NCI-H748 treated with DMSO at 0.1 percent for 48 hours (cell line): ENCODE results near the gene PDE8A.
"Not testable (repeated sequence)": the region's sequence is repeated elsewhere in the genome, so short reads cannot be mapped to it uniquely, and the experiment has no call there.

Experiments used
- DNase-seq: peaks from one replicate; lab custom pipeline; 2025; lab: John Stamatoyannopoulos, UW

The PDE8A gene

DNA sequence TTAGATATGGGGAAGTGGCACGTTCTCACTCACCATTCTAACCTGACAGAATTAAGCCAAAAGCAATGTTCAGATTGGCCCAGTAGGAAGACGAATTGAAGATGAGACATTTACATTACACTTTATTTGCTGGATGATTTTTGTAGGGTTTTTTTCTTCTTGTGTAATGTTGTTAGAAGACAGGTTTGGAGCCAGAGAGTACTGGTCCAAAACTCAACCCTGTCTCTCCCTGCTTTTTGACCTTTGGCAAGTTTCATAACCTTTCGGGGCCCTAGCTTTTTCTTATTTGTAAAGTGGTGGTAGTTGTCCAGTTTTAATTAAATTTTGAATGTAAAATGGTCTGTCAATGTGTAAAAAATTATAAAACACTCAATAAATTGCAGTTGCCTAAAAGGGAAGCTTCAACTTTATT lies 29.5 kb downstream of the PDE8A start:
- no peak for DNase-seq

DNA sequence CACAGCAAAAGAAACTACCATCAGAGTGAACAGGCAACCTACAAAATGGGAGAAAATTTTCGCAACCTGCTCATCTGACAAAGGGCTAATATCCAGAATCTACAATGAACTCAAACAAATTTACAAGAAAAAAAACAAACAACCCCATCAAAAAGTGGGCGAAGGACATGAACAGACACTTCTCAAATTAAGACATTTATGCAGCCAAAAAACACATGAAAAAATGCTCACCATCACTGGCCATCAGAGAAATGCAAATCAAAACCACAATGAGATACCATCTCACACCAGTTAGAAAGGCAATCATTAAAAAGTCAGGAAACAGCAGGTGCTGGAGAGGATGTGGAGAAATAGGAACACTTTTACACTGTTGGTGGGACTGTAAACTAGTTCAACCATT lies 30.1 kb downstream of the PDE8A start:
- not testable (repeated sequence) for DNase-seq

DNA sequence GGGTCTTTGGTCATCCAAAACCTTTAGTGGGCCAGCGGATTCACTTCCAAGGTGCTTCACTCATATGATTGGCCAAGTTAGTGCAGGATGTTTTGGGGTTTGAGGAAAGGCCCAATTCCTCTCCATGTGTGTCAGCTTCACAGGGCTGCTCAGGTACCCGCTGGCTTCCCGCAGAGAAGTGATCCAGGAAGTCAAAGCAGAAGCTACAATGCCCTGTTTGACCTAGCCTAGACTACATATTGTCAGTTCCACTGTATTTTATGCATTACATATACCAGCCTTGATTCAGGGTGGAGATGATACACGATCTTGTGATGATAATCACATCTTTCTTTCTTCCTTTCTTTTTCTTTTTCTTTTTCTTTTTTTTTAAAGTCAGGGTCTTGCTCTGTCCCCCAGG lies 32.1 kb downstream of the PDE8A start:
- DNase-seq = no peak

DNA sequence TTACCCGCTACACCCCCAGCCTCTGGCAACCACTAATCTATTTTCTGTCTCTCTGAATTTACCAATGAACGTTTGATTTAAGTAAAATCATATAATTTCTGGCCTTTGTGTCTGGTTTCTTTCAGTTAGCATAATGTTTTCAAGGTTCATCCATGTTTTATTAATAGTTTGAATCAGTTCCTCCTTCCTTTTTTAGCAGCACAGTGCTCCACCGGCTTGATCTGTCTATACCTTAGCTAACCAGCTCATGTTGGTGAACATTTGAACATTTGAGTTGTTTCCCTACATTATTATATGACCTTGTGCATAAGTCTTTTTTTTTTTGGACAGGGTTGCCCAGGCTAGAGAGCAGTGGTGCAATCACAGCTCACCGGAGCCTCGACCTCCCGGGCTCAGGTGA lies 33.3 kb downstream of the PDE8A start:
- no peak for DNase-seq

DNA sequence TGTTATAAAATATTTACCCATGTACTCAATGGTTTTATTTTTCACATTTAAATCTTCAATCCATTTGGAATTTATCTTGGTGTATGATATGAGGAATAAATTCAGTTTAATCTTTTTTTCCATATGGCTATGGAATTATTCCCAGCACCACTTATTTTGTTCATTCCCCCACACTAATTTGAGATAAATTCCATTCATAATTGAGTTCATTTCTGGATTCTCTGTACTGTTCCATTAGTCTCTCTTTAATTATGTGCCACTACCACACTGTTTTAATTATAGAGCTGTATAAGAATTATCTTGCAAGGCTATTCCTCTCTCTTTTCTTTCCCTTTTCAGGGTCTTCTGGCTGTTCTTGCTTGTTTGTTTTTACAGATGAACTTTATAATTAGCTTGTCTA lies 34.6 kb downstream of the PDE8A start:
- no peak for DNase-seq

DNA sequence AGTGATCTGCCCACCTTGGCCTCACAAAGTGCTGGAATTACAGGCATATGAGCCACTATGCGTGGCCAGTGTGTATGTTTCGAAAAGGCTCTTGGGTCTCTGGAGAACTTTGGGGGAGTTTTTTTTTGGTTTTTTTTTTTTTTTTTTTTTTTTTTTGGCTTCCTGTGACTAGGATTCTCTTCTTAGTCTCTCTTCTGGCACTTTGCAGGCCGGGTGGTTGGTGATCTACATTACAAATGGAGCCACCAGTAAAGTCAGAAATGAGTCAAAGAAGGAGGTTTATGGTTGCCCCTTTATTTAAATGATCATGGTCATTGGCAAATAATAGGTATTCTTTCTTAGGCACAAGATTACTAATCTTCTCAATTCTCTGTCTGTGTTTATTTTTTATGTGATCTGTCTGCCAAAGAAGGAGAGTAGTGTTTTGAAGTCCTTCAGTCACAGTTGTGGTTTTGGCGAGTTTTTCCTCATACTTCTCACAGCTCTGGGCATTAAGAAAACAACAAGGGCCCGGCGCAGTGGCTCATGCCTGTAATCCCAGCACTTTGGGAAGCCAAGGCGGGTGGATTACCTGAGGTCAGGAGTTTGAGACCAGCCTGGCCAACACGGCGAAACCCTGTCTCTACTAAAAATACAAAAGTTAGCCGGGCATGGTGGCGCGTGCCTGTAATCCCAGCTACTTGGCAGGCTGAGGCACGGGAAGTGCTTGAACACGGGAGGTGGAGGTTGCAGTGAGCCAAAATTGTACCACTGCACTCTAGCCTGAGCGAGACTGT lies 38.3 kb downstream of the PDE8A start:
- no peak for DNase-seq

DNA sequence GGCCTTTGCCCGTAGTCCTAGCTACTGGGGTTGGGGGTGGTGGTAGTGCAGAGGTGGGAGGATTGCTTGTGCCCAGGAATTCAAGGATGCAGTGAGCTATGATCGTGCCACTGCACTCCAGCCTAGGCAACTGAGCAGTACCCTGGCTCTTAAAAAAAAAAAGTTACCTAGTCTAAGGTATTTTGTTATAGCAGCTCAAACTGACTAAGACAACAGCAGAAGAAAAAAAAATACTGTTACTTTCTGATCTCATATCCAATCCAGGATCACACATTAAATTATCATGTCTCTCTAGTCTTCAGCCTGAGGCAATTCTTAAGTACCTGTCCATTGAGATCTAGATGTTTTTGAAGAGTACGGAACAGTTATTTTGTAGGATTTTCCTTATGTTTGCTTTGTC lies 39.8 kb downstream of the PDE8A start:
- DNase-seq = no peak

DNA sequence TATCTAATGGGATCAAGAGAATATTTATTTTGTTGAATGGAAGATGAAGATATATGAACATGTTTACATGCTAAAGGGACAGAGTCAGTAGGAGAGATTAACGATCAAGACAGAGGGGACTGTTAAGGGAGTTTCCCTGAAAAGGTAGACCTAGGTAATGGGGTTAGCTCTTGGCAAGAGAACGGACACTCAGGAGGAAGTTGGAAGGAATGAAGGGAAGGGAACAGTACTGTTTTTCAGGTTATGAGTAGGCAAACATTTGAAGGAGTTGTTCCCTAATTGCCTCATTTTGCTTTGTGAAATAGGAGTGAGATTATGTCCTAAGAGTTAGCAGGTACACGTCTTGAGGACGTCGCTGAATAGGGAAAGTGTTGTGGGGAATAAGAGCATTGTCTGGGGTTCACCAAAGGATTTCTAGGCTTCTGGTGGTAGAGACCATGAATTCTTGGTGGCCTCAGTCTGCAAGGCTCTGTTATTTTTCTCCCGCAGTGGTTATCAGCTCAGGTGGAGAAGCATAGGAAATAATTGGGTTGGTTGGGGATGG lies 41.3 kb downstream of the PDE8A start:
- no peak for DNase-seq

DNA sequence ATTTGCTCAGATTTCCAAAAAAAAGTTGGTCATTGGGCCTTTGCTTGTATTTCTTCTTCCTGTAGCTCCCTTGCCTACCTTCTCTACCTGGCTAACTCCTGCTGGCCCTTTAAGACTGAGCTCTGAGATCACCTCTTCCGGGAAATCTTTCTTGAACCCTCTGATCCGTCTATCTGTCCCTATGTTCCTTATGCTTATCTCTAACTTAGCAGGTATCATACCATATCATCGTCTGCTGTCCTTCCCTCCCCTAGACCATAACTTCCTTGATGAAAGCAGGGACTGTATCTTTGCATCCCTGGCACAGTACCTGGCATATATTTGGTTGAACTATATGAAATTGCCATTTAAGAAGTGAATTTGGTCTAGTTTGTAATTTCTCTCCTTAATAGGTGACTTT lies 42.3 kb downstream of the PDE8A start:
- DNase-seq = no peak

DNA sequence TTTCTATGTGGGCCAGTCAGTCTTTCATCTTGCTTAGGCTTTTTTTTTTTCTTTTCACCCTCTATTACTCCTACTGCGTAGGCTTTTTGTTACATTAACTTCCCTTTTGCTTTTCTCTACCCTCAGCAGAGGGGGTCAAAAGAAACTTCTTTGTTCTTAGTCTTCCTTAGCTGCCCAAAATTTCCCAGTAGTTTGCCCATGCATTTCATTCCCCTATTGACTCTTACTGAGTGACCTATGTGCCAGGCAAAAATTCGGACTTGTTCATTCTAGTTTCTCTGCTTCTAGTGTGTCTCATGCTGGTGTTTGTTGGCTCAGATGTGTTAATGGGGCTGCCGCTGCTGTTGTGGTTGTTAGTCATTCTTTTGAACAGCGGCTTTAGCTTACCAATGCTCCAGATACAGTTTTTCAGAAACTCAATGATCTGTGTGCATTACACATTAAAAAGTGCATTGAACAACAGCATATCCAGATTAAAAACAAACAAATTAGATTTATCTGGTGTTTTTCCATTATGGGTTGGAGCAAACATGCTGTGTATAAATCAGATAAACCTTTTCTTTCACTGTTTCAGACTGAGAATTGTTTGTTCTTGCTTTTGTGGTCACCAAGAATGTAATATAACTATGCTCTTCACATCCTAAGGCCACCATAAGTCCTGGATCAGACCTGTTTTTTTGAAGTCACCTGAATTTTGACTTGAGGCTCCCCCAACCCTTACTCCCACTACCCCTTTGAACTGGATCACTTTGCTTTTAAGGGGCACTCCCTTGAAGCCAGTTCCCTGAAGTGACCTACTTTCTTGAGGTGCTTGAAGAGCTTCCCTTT lies 43.1 kb downstream of the PDE8A start:
- no peak for DNase-seq

DNA sequence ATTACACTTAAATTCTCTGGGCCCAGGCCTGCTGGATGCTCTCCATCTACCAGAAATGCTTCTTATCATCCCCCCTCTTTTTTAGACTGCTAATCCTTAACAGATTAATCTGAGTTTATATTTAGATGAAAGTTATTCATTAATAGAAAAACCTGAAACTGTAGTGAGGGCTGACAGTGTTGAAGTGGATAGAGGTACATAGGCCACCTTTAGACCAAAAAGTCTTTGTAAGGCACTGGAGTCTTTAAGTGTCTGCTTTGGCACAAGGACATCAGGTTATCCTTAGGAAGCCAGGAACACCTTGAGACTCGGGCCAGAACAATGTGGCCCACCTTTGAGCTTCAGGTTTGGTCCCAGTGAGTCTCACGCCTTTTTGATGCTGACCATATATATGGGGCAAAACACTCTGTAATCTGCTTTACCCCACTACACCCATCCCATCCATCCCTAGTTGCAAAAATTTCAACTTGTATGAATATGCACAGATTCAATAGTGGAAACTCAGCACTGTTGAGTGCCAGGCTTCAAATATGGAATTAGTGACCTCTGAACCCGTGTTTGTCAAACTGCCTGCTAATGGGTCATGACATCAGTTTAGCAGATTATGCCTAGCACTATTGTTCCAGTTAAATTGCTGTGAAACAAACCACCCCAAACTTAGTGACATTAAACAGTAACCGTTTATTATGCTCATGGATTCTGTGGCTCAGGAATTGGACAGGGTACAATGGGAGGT lies 44.0 kb downstream of the PDE8A start:
- no peak for DNase-seq

DNA sequence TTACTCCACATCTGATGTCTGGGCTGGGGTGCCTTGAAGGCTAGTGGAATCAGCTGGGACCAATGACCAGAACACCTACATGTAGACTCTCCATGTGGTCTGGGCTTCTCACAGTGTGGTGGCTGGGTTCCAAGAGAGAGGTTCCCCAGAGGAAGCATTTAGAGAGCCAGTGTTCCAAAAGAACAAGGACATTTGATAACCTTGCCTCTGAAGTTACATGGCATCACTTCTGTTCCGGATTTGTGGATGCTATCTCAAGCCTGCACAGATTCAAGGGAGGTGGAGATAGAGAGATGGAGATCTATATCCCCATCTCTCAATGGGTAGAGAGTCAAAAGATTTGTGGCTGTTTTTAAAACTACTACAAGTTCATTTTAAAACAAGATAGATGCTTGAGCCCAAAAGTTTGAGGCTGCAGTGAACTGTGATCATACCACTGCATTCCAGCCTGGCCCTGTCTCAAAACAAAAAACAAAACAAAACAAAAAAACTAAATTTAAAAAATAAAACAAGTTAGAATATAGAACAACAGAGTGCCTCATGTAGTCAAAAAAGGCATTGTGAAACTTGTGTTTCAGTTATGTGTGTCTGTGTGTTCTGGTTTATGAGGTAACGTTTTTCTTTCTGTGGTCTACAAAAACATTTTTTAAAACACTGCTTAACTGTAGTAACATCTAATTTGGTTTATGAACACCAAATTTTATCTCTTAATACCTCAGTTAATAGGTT lies 44.8 kb downstream of the PDE8A start:
- no peak for DNase-seq

DNA sequence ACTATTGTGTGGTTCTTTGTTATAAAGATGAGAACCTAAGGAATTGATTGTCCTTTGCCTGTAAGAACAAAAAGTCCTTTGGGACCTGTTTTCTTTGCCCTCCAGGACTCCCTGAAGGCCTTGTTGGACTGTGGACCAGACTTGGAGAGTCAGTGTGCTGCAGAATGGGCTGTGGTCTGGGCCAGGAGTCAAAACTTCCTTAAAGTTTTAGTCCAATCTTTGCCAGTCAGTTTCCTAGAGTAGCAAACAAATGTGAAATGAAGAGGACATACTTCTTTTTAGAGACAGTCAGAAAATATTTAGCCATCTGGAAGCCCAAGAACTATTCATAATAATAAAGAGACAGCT lies 45.4 kb downstream of the PDE8A start:
- DNase-seq = no peak

DNA sequence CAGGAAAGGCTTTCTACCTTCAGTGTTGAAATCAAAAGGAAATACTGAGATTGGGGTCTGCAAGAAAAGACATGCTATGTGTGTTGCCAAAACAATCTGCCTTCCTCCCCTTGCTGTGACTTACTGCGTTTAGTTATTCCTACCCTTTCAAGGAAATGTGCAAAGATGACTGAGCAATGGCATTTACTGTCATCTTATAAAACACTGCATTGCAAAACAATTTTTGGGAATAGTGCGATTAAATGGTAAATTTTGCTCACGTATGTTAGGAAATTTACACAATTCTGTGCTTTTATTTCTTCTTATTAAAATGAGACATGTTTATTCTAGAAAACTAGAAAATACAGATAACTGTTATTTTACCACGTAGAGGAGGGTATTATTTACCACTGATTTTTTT lies 45.8 kb downstream of the PDE8A start:
- no peak for DNase-seq

DNA sequence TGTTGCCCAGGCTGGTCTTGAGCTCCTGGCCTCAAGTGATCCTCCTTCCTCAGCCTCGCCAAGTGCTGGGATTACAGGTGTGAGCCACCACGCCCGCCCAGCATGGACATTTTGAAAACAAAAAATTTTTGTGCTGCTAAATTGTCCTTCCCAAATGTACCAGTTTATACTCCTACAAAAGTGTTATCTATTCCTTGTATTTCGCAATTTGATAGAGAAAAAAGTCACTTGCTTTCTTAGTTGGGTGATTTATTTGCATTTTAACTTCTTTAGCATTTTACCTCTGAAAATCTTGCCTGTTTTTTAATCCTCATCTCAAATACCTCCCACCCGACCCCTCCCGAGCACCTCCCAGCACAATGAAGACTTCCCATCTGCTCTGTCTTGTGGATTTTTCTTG lies 46.8 kb downstream of the PDE8A start:
- DNase-seq = no peak

DNA sequence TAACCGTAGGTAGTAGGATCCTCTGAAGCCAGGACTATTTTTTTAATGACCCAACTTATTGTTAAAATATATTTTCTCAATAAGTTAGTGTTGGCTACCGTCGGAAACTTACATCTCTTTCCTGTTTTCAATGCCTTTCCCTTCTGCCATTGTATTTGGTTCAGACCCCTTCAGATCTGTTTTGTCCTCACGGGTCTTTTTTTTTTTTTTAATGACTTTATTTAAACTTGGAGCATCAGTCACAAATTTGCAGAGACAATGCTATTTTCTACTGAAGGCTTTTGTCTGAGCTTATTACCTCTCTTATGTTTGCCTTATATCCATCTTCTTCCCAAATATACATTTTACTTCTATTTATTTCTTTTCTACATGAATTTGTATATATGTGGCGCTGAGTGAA lies 47.6 kb downstream of the PDE8A start:
- no peak for DNase-seq

DNA sequence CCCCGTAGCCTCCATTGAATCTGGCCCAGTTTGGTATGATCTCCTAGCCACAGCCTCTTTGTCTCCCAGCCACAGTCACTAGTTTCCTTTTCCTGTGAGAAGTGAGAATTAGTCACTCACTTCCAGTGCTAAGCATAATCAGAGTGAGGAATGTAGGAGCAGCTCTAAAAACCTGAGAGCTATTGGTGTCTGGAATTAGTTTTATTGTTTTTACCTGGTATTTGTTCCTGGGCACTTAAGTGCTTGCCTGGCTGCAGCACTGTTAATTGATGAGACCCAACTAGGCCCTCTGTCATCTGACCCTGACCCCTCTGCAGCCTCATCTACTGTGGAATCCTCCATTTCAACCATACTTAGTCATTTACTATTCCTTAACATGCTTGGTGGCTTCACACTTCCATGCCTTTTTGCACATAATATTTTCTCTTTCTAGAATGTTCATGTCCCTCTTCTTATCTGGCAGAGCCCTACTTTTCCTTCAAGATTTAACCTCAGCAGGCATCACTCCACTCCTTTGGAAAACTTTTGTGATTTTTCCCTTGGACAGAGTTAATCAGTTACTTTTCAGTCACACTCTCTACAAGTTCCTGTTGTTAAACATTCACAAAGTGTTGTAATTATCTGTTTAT lies 48.8 kb downstream of the PDE8A start:
- no peak for DNase-seq

DNA sequence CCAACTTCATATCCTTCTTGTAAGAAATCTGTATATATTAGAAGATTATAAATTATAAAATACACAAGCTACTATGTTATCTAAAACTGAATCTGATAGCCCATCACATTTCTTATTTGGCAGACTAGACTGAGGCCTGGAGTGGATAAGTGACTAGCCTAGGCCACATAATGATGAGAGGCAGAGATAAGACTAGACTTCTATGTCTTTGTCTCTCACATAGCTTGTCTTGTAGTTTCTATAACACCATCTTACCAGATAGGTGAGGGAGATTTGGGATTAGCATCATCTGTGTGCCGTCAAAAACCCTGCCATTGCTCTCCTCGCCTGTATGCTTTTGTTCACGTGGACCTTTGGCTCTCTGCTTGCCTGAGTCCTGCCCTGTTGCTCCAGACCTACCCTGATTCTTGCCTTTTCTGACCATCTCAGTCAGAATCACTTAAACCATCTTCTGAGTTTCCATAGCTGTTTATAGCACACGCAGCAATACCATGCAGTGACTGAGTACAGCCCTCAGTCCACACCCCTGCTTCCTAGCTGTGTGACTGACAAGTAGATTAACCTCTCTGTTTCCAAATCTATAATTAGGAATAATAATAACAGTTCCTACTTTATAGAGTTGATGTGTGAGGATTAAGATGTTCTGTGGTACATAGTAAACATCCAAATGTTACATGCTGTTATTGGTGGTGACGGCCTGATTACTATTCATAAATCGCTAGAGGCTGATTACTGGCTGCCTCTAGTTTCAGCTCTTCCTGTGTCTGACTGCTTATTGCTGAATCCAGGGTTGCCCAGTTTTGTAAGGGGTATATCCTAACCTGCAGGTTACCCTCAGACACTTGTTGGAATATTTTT lies 49.7 kb downstream of the PDE8A start:
- DNase-seq = no peak

DNA sequence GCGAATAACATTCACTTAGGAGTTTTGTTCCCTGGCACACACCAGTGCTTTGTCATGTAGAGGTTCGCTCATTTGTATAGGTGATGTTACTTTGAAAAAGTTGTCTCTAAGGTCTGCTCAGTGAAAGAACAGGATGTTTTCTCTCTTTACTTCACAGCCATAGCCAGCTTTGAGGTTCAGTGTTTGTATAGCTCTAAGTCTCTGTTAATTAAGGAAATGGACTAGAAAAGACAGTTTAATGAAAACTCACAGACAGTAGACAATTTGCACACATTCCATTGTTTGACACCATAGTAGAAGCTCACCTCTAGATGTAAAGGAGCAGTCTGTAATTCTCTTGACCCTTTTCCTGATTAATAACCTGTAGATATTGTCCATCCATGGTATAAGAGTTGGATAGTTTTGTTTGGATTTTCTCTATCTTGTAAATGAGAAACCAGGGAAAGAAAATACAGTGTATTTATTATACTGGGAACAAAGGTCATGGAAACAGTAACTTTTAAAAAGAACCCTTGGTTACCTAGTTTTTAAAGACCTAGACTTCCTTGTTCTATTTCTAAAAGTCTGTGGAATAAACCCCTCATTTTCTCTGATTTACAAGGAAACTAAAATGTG lies 50.4 kb downstream of the PDE8A start:
- DNase-seq = no peak

DNA sequence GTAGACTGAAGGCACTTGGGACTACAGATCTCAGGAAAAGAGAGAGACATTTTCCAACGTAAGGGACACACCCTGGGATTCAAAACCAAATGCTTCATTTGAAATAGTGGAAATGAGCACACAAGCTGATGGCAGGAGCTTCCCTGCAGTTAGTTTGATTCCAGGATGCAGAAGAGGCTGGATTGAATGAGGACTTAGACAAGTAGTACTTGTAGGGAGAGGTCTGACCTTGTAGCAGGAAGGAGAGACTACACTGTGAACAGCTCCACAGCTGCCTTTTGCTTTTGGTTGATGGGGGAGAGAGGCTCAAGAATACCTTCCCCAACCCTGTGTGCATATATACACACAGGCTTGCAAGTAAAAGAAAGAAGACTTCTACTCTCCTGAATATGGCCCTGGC lies 51.5 kb downstream of the PDE8A start:
- no peak for DNase-seq
